ENCODE measurements around the gene PLB1. TPM values are rescaled to one million over a fixed set of nuclear protein-coding genes. Genes with fewer than 3 reads are reported as not detected.
"Not testable (repeated sequence)": the region's sequence is repeated elsewhere in the genome, so short reads cannot be mapped to it uniquely, and the experiment has no call there.

The PLB1 gene
- polyA plus RNA-seq, 3 donors, result 1.4 to 1.5 (median 1.5) TPM

DNA sequence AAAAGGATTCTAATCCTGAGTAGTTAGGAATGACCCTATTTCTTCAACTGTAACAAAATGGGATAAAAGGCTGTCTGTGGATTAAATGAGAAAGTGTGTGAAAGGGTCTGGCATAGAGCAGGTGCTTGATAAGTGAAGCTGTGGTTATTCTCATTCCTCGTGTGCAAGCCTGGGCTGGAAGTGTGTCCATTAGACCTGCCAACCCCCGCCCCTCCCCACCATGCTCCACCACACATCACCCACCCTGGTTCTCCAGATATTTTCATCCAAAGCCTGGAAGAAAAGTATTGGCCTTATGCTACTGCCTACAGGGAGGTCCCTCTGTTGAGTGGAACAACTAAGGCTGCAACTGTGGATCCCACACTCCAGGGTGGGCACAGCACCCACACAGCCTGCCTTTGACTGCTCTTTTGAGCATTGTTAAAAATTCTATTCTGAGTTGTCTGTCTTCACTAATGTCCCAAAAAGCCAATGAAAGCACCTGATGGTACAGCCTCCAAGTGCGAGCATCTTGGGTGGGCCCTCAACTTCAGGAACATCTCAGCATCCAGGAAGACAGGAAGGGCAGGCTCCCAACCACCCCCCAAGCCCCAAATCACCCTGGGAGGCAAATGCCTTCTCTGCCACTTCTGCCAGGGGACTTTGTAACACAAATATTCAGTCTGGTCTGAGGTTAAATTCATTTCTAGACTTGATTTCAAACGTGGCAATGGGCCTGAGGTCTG is 153.0 kb downstream of the PLB1 start:
- DNase-seq (ENCODE audit: extremely low read depth in 1 of 11, low read depth in 9 of 11, low spot score in 4 of 11), result no peak

DNA sequence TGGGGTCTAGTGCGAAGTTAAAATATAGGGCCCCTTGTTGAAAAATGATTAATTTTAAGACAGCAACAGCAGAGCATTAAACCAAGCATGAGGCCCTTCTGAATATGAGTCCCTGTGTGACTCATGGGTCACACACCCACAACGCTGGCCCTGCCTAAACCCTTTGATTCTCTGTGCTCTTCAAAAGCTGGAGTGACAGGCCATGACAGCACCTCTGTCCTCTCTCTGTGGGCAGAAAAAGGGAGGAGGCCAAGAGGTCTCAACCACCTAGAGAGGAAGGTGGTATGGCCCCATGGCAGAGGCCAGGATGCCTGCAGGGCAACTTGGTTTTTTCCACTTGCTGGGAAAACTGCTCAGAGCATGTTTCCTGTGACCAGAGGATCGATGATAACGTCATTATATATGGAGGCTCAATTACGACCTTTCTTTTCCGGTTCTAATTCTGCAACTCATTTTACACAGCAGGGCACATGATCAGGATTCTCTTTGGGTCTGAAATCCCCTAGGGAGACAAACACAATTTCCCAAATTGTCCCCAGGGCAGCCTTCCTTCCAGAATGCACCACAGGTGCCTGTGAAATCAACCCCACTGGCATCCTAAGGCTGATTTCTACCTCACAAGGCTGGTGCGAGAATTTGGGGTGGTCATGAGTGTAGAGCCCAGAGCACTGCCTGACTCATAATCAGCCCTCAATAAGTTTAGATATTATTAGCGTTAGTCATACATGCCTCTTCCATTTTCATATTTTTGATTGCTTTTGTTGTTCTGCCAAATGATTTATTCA is 153.8 kb downstream of the PLB1 start:
- no peak for DNase-seq (ENCODE audit: extremely low read depth in 1 of 11, low read depth in 9 of 11, low spot score in 4 of 11)

DNA sequence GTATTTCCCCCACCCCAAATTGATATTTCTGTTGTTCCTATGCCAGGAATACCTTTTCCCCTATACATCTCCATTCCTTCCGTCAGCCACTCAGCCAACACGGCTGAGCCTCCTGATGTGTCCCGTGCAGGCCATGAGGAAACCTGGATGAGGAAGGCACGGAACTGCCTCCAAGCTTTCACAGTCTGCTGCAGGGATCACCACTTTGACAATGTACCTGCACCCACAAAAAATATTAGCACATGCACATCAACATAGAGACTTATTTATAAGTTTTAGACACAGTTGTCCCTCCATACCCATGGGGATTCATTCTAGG is 154.4 kb downstream of the PLB1 start:
- no peak for DNase-seq (ENCODE audit: extremely low read depth in 1 of 11, low read depth in 9 of 11, low spot score in 4 of 11)

DNA sequence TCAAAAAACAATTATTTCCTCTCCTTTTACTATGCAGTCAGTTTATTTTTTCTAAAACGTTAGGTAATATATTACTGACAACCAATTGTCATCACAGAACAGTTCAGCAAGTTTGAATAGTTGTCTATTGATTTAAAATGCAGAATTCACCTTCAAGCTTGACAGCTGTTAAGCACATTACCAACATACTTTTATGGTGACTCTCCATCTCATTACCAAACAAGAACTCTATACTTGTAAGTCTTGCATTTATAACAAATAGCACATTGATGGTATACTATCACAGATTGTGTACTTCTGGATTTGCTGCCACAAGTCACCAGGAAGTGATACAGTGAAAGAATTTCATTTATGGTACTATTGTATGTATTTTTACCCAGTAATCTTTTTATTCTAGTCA is 156.4 kb downstream of the PLB1 start:
- DNase-seq (ENCODE audit: extremely low read depth in 1 of 11, low read depth in 9 of 11, low spot score in 4 of 11), result no peak

DNA sequence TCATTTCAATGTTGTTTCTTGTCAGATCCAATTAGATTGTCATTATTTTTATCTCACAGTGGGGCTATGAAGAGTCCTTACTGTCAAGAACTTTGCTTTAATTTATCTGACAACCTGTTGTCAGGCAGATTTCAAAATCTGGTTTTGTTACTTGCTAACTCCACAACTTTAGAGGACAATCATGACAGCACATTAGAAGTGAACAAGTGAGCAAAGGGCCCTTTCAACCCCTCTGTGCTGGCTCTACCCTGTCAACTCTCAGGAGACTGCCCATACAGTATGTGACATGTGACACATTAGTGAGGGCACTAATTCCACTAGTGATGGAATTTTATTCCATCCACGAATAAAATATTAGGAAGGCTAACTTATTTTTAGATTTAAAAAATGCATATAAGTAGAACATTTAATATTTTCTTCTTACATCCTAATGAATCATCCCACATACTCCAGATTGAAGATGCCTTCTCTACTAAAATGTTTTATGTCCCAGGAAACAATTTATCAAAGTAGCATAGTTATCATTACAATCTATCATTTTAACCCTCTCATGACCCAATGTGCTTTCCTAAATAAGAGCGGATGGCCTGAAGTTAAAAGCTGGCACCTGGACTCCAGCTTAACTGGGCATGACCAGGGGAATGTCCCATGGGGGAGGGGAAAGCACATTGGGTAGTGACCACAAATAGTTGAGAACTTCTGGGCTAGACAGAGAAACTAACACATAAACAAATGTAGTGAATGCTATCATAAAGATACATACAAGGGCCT is 158.2 kb downstream of the PLB1 start:
- no peak for DNase-seq (ENCODE audit: extremely low read depth in 1 of 11, low read depth in 9 of 11, low spot score in 4 of 11)

DNA sequence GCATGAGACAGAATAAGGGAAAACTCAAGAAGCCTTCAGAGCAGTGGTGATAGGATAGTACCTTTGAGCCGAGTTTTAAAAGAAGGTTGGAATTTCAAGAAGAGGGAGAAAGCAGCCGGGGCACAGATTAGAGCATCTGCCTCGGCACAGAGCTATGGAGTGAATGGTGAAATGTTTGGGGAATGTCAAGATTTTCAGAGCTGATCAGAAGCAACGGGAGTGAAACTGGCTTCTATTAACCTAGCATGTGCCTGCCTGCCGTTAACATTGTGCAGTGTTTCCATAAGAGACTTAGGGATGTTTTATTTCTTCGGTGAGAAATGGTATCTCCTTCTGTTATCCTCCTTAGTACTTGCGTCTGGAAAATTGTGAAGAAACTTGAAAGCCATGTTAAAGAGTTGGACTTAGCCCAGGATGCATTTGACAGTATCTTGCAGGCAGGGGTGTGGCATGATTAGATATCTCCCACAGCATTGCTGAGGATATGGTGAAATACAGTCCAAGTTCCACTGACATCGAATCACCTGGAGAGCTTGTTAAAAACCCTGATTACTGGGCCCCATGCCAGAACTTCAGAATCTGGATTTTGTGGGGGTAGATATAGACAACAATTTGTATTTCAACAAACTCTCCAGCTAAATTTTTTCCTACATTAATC is 158.9 kb downstream of the PLB1 start:
- no peak for DNase-seq (ENCODE audit: extremely low read depth in 1 of 11, low read depth in 9 of 11, low spot score in 4 of 11)

DNA sequence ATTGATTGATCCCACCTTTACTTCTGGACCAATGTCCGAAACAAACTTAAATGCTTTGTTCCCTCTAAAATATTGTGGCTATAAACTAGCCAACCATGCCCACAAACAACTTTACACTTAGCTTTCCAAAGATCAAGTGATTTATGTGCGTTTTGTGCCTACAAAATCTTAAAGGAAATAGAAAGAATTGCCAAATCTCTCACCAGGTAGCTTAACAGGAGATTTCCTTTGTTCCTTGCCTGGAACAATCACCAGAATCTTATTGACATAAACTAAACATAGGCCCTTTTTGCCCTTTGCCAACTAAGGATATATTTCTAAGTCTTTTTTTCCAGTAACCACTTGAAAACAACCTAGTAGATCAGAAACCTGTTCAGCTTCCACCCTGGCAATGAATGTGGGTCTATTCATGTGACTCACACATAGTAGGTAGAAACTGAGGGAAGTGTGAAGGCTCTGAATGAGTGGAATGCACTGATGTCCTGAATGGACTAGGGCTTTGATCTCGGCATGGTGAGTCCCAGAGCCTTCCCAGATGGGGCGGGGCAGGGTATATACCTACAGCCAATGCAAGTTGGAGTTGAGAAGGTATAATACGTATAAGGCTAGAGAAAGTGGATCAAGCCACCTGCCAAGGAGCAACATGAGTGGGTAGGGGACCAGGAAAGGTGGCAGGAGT is 161.2 kb downstream of the PLB1 start:
- no peak for DNase-seq (ENCODE audit: extremely low read depth in 1 of 11, low read depth in 9 of 11, low spot score in 4 of 11)

DNA sequence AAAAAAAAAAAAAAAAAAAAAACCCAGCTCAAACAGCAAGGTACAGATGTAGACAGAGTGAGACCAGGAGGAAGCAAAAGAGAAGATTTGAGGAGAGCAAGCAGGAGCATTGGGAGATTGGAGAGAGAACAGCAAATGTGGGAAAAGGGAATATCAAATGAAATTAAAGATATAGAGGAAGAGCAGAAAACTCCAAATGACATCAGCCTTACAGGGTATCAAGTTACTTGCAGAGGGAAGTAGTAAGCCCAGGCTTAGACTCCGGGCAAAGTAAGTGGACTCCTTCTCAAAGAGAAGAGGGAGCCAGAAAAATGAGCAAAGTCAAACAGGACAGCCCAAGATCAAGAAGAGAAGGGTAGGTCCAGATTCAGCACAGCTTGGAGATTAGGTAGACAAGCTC is 162.5 kb downstream of the PLB1 start:
- no peak for DNase-seq (ENCODE audit: extremely low read depth in 1 of 11, low read depth in 9 of 11, low spot score in 4 of 11)

DNA sequence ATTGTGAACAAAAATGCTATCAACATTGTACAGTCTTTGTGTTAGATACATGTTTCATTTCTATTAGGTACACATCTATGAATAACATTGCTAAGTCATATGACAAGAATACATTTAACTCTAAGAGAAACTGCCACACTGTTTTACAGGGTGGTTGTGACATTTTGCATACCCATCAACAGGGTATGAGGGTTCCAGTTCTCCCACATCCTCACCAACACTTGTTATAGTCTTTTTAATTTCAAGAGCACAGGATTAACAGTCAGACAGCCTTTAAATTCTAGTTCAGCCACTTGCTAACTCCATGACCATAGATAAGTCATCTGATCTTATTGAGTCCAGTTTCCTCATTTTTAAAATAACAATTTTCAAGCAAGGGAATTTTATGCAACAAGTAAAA is 163.3 kb downstream of the PLB1 start:
- no peak for DNase-seq (ENCODE audit: extremely low read depth in 1 of 11, low read depth in 9 of 11, low spot score in 4 of 11)

DNA sequence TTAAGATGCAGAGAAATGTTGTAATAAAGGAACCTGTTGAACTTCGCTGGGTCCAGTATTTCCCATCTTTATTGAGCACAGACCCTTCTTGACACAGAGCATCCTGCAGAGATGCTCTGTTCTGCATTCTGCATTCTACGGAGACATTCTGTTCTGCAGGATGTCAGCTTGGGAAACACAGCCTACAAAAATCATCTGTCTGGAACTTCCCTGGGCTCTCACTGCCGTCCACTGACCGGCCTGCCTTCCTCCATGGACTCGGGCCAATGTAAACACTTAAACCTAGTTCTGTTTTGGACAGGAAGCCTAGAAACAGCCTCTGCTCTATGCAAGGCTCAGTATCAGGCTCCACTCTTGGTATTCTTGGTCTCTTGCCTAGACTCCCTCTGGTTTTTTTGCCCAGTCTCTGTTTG is 165.7 kb downstream of the PLB1 start:
- peak in 6 of 11 donors; percentile 53 to 74 (median 65) for DNase-seq (ENCODE audit: extremely low read depth in 1 of 11, low read depth in 9 of 11, low spot score in 4 of 11)

DNA sequence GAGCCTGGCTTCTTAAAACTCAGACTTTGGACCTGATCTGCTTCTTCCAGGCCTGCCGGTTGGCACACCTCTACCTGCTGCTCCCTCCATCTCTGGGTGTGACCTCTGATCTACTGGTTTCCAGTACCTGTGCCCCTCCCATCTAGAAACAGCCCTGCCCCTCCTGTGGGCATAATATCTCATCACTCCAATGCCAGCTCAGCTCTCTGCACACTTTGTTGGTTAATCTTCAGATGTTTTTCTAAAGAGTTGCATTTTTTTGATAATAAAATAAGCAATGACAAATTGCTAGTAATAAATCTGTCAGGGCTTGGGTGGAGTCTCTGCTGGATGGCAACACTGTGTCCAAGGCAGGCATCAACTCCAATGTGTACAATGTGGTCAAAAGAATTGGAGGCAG is 166.2 kb downstream of the PLB1 start:
- no peak for DNase-seq (ENCODE audit: extremely low read depth in 1 of 11, low read depth in 9 of 11, low spot score in 4 of 11)

DNA sequence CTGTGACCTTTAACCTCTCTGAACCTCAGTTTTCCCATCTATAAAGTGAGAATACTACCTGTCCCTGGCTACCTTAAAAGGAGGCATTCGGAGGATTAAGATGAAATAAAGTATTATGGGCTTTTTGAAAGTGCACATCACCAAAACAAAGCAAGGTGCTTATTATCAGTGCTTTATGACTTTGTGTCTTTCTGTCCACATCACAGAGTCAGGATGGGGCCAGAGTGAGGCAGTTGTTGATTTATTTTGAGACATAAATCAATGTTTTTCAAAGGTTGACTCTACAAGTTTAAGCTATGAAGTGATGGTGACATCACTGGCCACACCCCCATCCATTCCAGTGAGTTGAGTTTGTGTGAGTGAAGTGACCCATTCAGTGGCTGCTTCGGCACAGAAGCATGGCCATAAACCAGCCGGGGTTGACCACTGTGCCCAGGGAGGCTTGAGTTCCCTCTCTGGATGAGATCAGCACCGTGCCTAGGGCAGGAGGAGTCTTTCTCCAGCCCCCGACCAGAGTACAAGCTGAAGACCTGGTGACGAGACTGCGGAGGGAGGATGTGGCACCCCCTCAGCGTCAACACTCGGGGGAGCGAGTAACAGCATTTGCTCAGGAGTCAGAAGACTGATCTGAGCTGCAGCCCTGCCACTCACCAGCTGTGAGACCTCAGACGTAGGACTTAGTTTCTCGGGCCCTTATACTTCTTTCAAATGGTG is 166.8 kb downstream of the PLB1 start:
- DNase-seq (ENCODE audit: extremely low read depth in 1 of 11, low read depth in 9 of 11, low spot score in 4 of 11), result peak in 7 of 11 donors; percentile 39 to 76 (median 57)

DNA sequence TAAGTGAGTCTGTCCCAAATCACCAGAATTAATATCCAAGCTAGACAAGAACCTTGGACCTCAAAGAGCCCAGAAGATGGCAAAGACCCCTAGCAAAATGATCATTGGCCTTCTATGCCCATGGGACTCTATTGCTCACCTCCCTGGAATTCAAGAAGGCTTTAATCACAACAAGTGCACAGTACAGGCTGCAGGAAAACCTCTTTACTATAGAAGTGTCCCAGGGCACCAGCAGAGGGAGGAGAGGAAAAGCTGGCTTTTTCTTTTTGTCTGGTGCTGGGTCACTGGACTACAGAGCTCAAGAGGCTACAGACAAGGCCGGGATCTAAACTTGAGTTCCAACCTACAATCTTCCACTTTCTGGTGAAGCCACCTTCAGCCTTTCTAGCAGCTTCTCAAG is 167.5 kb downstream of the PLB1 start:
- no peak for DNase-seq (ENCODE audit: extremely low read depth in 1 of 11, low read depth in 9 of 11, low spot score in 4 of 11)

DNA sequence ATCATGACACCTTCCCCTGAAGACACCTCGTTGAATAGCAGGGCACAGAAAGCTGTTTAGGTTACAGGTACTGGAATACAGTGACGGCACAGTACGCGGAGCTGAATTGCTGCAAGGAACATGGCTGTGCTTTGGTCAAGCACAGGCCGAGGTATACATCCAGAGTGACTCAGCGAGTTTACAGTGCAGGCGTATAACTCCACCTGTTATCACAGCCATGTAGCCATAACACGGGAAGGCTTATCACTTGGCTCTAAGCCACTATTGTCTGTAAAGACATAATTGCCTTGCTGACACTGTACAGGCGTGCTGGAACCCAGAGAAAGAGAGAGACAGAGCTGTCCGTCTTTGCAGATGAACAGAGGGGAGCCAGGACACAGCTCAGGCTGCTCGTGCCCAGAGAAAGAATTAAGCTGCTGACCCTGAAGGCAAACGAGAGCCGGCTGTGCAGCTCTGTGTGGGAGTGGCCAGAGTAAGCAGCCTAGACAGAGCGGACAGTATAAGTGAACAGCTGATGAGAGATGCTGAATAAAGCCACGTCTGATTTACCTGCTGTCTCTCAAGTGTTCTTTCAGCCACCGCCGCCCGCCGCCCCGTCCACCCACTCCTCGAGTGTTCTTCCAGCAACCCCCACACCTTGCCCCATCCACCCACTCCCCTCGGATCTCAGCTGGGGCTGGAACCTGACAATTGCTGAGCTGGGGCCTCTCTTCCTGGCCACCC is 168.4 kb downstream of the PLB1 start:
- DNase-seq (ENCODE audit: extremely low read depth in 1 of 11, low read depth in 9 of 11, low spot score in 4 of 11), result peak in 8 of 11 donors; percentile 49 to 76 (median 70)

DNA sequence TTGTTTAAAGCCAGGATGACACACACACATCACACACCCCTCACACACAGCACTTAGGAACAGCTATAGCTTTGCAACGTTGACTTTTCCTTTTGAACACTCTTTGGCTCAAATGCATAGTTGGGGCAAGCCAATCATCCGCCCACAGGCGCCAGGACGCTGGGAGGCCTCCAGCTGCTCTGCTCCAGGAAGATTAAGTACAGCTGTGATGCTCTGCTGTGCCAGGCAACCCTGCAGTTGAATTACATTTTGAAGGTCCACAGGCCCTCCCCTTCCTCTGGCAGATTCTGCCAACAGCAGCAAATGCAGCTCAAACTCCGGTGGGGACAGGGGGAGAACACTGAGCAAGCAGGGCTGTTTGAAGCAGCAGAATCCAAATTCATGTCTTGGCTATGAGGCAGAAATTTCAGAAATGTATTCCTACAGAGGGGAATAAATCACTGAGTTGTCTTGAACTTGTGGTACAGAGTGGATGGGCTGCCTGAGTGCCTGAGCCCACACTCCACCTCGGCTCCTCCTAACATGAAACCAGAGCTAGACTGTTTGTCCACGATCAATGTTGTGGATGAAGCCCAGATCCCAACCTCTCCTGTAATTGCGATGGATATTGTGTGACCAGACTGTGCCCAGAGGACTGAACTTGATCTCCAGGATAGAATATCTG is 169.3 kb downstream of the PLB1 start:
- peak in 2 of 11 donors; percentile 33 to 46 for DNase-seq (ENCODE audit: extremely low read depth in 1 of 11, low read depth in 9 of 11, low spot score in 4 of 11)

DNA sequence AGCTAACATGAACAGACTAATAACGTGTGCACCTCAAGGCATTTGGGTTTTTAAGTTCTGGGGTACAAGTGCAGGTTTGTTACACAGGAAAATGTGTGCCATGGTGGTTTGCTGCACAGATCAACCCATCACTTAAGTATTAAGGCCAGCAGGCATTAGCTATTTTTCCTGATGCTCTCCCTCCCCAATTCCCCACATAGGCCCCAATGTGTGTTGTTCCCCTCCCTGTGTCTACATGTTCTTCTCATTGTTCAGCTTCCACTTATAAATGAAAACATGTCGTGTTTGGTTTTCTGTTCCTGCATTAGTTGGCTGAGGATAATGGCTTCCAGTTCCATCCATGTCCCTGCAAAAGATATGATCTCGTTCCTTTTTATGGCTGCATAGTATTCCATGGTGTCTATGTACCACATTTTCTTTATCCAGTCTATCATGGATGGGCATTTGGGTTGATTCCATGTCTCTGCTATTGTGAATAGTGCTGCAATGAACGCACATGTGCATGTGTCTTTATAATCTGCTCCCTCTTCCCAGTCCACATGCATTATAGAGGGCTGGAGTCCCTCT is 170.0 kb downstream of the PLB1 start:
- DNase-seq (ENCODE audit: extremely low read depth in 1 of 11, low read depth in 9 of 11, low spot score in 4 of 11), result not testable (repeated sequence)
